Adrenal gland (tissue), 12 donors: ENCODE data around the gene CALML5. TPM values are rescaled to one million over a fixed set of nuclear protein-coding genes. Genes with fewer than 3 reads are reported as not detected.

Experiments
- DNase-seq, 7 donors: peaks; one replicate each; pipeline ENCODE4 v3.0.0-alpha.2; 2019 to 2020
- H3K27ac ChIP-seq, 5 donors: fragments of 200-600 bp; sonication (generic) in 4 of 5; 1 replicate in 3 of 5; 2 replicates in 2 of 5; pipeline versions ENCODE4 v1.5.1 to v1.8.0; 2016 to 2020; ENCODE audit warnings: mild to moderate bottlenecking in 1 of 5
- H3K27me3 ChIP-seq: fragments of 200-600 bp; 2 replicates; pipeline ENCODE4 v1.8.0; 2021
- H3K36me3 ChIP-seq, 2 donors: fragments of 200-600 bp; replicated peaks in 1 of 2; 1 replicate in 1 of 2; 2 replicates in 1 of 2; pipeline versions ENCODE4 v1.5.1 to v1.8.0; 2018 to 2022
- H3K4me1 ChIP-seq, 2 donors: fragments of 200-600 bp; replicated peaks in 1 of 2; 1 replicate in 1 of 2; 2 replicates in 1 of 2; pipeline versions ENCODE4 v1.5.1 to v1.8.0; 2018 to 2021
- H3K4me3 ChIP-seq, 4 donors: fragments of 200-600 bp; sonication (generic) in 3 of 4; one replicate each; pipeline ENCODE4 v1.5.1; 2016 to 2018
- H3K9me3 ChIP-seq, 3 donors: fragments of 200-600 bp; sonication (generic) in 1 of 3; replicated peaks in 1 of 3; 1 replicate in 2 of 3; 2 replicates in 1 of 3; pipeline versions ENCODE4 v1.5.1 to v1.8.0; 2016 to 2021
- POLR2A ChIP-seq, 2 donors: fragments of 450-650 bp; IDR thresholded peaks; one replicate each; pipeline ENCODE4 v1.6.1; 2017; ENCODE audit warnings: antibody characterized with exemption in 2 of 2, mild to moderate bottlenecking in 2 of 2, moderate library complexity in 1 of 2
- WGBS, 4 donors: extraction: QIAGEN DNeasy Blood & Tissue Kit in 2 of 4; methylation state at CpG; one replicate each; pipeline versions ENCODE4 v1.1.5 to v1.1.7; 2013 to 2017; 5-methylcytosine and 5-hydroxymethylcytosine counted together
- intact Hi-C, 2 donors: fragments of 100-400 bp; cut with DNase I; formaldehyde crosslinking; loops; one replicate each; pipeline versions ENCODE4 v1.14.1 to v1.15.0; 2022 to 2023
- polyA plus RNA-seq, 3 donors: library from polyadenylated mRNA; stranded (reverse); fragments of 200-250 nt in 2 of 3; fragments of 350-450 nt in 1 of 3; fragmentation: Illumina TruSeq in 1 of 3; extraction: RNeasy Lipid Tissue Mini Kit (QIAGEN cat#74804) in 1 of 3; gene quantifications; one replicate each; pipeline ENCODE4 v1.2.3, GENCODE V29; 2013 to 2014
- total RNA-seq, 9 donors: library from RNA; depleted of rRNA in 4 of 9; stranded (reverse); fragments of >200 nt in 4 of 9; fragments of 120-200 nt in 1 of 9; fragmentation: NEBNext Ultra II Directional in 1 of 9; extraction: Animal tissue kit (Norgen Biotek cat#: 25700) in 1 of 9; gene quantifications; one replicate each; pipeline versions ENCODE4 v1.1.0 to v1.2.4, GENCODE V29; 2013 to 2023
- TF ChIP-seq, protein P1 (sequence below), 6 experiments: fragments of 450-650 bp in 4 of 6; fragments of 200-600 bp in 2 of 6; sonication (generic) in 1 of 6; IDR thresholded peaks; 1 replicate in 5 of 6; 2 replicates in 1 of 6; pipeline versions ENCODE4 v1.5.1 to v1.8.0; 2016 to 2021; ENCODE audit warnings: antibody characterized with exemption in 6 of 6, mild to moderate bottlenecking in 2 of 6, moderate library complexity in 1 of 6
- donor health status: healthy with polysubstance abuse.
- donor health status: Bipolar disorder and iron deficiency.
- donor health status: DM: yes; HTN: yes; CAD: no.
- donor health status: DM: no; HTN: no; CAD: no.
- donor health status: DM: no; HTN: no; CAD: no.
- donor health status: DM: yes; HTN: yes; CAD: no.

The CALML5 gene
- total and polyA plus RNA-seq, 12 donors = not detected

DNA sequence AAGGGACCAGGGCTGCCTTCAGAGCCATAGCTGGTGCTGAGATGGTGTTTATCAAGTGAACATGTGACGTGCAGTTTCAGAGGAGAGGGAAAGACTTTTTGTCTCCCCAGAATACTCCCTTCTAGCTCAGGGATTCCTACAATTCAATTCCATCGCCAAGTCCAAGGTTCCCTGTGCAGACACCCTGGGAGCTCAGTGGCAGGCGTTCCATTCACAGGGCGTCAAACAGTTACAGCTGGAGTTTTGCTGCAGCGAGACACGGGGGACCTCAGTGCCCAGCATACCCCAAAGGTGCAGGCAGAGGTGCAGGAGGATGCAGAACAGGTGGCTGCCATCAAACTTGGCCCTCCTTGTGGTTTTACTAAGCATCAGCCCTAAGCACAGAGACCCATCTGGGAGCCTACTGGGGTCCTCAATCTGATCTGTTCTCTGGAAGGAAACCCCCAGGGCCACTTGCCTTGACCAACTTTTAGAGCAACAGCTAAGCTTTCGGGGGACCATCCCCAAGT, 846 bp upstream of the CALML5 start:
- intact Hi-C loops = no loop called here

DNA sequence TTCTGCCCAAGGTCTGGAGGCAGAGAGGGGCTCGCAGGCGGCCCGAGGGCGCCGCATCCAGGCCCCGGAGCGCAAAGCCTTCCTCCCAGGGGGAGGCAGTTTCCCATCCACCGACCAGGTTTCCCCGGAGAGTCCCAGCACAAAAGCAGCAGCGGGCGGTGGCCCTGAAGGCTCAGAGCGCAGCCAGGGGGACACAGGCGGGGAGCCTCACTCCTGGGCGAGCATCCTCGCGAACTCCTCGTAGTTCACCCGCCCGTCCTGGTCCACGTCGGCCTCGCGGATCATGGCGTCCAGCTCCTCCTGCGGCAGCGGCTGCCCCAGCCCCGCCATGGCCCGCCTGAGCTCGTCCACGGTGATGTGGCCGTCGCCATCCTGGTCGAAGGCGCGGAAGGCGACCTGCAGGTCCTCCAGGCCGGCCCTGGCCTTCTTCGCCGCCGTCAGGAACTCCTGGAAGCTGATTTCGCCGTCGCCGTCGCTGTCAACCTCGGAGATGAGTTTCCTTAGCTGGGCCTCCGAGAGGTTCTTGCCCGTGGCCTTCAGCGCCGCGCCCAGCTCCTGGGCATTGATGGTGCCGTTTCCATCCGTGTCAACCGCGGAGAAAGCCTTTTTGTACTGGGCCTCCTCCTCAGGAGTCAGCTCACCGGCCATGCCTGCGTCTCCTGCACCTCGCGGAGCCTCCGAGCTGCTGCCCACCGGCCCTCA, 428 bp downstream of the CALML5 start:
- DNase-seq = no peak
- 88 to 93% (median 90%) methylated on average over 31 to 61 of the region's 61 CpGs for WGBS, 4 donors
- Histone ChIP-seq H3K36me3 (no peaks in the 10 kb centered on the region), H3K27ac (no peak overlapping the region), H3K27me3 (no peaks in the 10 kb centered on the region), H3K4me1 (no peaks in the 10 kb centered on the region), H3K9me3 (no peaks in the 10 kb centered on the region), H3K4me3 (no peak overlapping the region)
- intact Hi-C loops = no loop called here
- TF ChIP-seq POLR2A (IDR thresholded peaks at IDR 0.05) = no peak
- TF ChIP-seq, protein P1, sequence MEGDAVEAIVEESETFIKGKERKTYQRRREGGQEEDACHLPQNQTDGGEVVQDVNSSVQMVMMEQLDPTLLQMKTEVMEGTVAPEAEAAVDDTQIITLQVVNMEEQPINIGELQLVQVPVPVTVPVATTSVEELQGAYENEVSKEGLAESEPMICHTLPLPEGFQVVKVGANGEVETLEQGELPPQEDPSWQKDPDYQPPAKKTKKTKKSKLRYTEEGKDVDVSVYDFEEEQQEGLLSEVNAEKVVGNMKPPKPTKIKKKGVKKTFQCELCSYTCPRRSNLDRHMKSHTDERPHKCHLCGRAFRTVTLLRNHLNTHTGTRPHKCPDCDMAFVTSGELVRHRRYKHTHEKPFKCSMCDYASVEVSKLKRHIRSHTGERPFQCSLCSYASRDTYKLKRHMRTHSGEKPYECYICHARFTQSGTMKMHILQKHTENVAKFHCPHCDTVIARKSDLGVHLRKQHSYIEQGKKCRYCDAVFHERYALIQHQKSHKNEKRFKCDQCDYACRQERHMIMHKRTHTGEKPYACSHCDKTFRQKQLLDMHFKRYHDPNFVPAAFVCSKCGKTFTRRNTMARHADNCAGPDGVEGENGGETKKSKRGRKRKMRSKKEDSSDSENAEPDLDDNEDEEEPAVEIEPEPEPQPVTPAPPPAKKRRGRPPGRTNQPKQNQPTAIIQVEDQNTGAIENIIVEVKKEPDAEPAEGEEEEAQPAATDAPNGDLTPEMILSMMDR (IDR thresholded peaks at IDR 0.05) = no peak

More for the DNA sequence above, 846 bp upstream of the CALML5 start:
- TF ChIP-seq POLR2A (IDR thresholded peaks at IDR 0.05) = no peak
- TF ChIP-seq, protein P1 (IDR thresholded peaks at IDR 0.05) = no peak
- WGBS, 4 donors = 82 to 91% (median 86%) methylated on average over 7 of the region's 7 CpGs
- no peaks in the 10 kb centered on the region for H3K36me3 ChIP-seq
- no peak overlapping the region for H3K27ac ChIP-seq
- no peaks in the 10 kb centered on the region for H3K4me1 ChIP-seq
- H3K9me3 ChIP-seq = no peaks in the 10 kb centered on the region
- H3K4me3 ChIP-seq = no peak overlapping the region
- no peak for DNase-seq
- H3K27me3 ChIP-seq = no peaks in the 10 kb centered on the region

DNA sequence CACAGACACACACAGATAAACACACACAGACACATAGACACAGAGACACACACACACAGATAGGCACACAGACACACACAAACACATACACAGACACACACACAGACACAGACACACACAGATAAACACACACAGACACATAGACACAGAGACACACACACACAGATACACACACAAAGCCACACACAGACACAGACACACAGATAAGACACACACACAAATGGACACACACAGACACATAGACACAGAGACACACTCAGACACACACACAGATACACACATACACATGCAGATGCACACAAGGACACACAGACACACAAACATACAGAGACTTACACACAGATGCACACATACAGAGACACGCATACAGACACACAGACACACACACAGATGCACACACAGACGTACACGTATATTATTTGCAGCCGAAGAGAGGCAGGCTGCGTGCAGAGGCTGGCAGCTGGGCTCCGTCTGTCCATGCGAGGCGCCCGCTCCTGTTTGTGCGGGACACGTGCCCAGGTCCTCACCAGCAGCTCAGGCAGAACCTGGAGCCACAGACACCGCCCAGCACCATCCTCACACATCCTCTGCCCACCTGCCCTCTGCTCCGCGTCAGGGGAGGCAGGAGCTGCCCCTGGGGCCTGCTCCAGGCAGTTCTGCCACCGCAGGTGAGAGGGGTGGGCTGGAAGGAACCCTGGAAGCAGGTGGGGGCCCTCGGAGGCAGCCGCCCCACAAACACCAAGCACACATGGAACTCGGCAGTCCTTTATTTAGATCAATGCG, 1.2 kb downstream of the CALML5 start:
- Histone ChIP-seq H3K4me1 (no peaks in the 10 kb centered on the region), H3K4me3 (no peak overlapping the region), H3K27me3 (no peaks in the 10 kb centered on the region), H3K9me3 (no peaks in the 10 kb centered on the region), H3K36me3 (no peaks in the 10 kb centered on the region), H3K27ac (no peak overlapping the region)
- TF ChIP-seq, protein P1 (IDR thresholded peaks at IDR 0.05) = no peak
- no peak for TF ChIP-seq POLR2A (IDR thresholded peaks at IDR 0.05)
- WGBS, 4 donors = 86 to 93% (median 90%) methylated on average over 9 to 19 of the region's 19 CpGs
- intact Hi-C loops = no loop called here
- DNase-seq = no peak

DNA sequence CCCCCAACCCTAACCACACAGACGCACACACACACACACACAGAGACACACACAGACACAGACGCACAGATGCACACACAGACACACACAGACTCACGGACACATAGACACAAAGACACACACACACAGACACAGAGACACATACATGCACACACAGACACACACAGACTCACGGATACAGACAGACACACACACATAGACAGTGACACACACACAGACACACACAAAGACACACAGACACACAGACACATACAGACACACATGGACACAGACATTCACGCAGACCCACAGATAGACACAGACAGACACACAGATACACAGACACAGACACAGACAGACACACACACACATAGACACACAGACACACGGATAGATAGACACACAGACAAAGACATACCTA, 2.1 kb downstream of the CALML5 start:
- TF ChIP-seq, protein P1 (IDR thresholded peaks at IDR 0.05) = no peak
- TF ChIP-seq POLR2A (IDR thresholded peaks at IDR 0.05) = no peak
- intact Hi-C loops = no loop called here
- 71 to 81% (median 74%) methylated on average over 6 of the region's 6 CpGs for WGBS, 4 donors

More for the DNA sequence above, 2.1 kb downstream of the CALML5 start:
- DNase-seq = no peak
- no peaks in the 10 kb centered on the region for H3K36me3 ChIP-seq
- no peak overlapping the region for H3K4me3 ChIP-seq
- no peaks in the 10 kb centered on the region for H3K9me3 ChIP-seq
- no peaks in the 10 kb centered on the region for H3K27me3 ChIP-seq
- no peak overlapping the region for H3K27ac ChIP-seq
- H3K4me1 ChIP-seq = no peaks in the 10 kb centered on the region
